BJ (cell line): ENCODE measurements around the gene MRPS2. TPM values are rescaled to one million over a fixed set of nuclear protein-coding genes. Genes with fewer than 3 reads are reported as not detected.

Experiments
- CTCF ChIA-PET: fragments of 350-600 bp; formaldehyde crosslinking; extraction: SDS; loops from one replicate; lab custom pipeline; 2021; ENCODE audit warnings: antibody characterized with exemption, inconsistent platforms; lab: Yijun Ruan, JAX
- POLR2A ChIA-PET: fragments of 300-600 bp; sonication (Branson Sonifier 250); formaldehyde crosslinking; extraction: SDS; loops from one replicate; lab custom pipeline; 2021; ENCODE audit warnings: antibody characterized with exemption; lab: Charles Lee
- DNase-seq: peaks from one replicate; pipeline ENCODE4 v3.0.0-alpha.2; 2011; ENCODE audit warnings: low read depth
- H3K27me3 ChIP-seq: 2 replicates; pipeline ENCODE4 v1.6.0; 2011; ENCODE audit warnings: low read length; ENCODE audit not compliant: control insufficient read depth, insufficient read depth
- H3K36me3 ChIP-seq: 2 replicates; pipeline ENCODE4 v1.5.1; 2011; ENCODE audit warnings: low read length; ENCODE audit not compliant: control insufficient read depth, insufficient read depth
- H3K4me3 ChIP-seq: 2 replicates; pipeline ENCODE4 v1.5.1; 2011; ENCODE audit warnings: low read depth, mild to moderate bottlenecking, control low read depth, low read length
- polyA plus RNA-seq: library from polyadenylated mRNA; depleted of rRNA; stranded (reverse); fragments of >200 nt; gene quantifications from 2 replicates; pipeline ENCODE4 v1.2.3, GENCODE V29; 2011; rRNA removed
- TF ChIP-seq, protein P1 (sequence below): IDR thresholded peaks from 2 replicates; pipeline ENCODE4 v1.5.1; 2011; ENCODE audit warnings: low read depth, mild to moderate bottlenecking, control low read depth, inconsistent platforms, low read length, moderate library complexity; ENCODE audit not compliant: insufficient read depth

The MRPS2 gene
- polyA plus RNA-seq, 1 experiment, result 102 TPM

DNA sequence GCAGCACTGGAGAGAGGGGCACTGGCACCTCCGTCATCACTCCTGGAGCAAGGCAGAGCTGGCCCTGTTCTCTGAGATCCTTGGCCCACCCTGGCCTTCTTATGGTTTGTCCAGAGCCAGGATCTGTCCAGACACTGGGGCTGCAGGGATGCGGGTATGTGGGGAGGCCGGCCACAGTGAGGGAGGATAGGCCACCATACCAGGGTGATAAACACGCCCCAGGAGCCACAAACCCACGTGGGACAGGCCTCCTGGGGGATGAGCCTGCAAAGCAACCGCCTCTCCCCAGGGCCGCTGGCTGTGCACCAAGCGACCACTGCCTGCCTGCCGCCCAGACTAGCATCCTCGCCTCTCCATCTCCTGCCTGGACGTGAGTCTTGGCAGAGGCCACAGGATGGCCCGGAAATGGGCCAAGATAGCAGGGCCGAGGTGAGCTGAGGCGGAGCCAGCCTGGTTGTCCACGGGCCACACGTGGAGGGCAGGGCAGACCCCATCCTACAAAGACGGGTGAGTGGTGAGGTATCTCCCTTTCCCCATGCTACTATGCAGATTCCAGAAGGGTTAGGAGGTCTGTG is 49.9 kb downstream of the MRPS2 start:
- Histone ChIP-seq H3K27me3 (no peaks in the 10 kb centered on the region), H3K36me3 (no peaks in the 10 kb centered on the region), H3K4me3 (no peak overlapping the region)
- ChIA-PET POLR2A (no interaction called here), CTCF (no interaction called here)
- no peak for DNase-seq
- TF ChIP-seq, protein P1, sequence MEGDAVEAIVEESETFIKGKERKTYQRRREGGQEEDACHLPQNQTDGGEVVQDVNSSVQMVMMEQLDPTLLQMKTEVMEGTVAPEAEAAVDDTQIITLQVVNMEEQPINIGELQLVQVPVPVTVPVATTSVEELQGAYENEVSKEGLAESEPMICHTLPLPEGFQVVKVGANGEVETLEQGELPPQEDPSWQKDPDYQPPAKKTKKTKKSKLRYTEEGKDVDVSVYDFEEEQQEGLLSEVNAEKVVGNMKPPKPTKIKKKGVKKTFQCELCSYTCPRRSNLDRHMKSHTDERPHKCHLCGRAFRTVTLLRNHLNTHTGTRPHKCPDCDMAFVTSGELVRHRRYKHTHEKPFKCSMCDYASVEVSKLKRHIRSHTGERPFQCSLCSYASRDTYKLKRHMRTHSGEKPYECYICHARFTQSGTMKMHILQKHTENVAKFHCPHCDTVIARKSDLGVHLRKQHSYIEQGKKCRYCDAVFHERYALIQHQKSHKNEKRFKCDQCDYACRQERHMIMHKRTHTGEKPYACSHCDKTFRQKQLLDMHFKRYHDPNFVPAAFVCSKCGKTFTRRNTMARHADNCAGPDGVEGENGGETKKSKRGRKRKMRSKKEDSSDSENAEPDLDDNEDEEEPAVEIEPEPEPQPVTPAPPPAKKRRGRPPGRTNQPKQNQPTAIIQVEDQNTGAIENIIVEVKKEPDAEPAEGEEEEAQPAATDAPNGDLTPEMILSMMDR, result no peak

DNA sequence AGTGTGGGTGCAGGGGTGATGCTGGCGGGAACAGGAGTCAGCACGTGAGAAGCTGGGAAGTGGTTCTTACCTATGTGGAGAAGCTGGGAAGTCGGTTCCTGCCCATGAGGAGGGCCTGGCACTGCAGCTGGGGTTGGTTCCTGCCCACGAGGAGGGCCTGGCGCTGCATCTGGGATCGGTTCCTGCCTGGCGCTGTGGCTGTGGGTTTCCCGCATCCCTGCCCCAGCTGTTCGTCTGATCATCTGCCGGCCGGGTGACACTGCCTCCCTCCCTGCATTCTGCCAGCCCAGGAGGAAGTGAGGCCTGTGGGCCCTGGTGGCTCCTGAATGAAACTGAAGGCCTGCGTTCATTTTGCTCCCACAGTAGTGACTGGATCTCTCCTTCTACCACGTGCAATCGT is 50.5 kb downstream of the MRPS2 start:
- H3K4me3 ChIP-seq, result no peak overlapping the region
- CTCF ChIA-PET, result no interaction called here
- no peaks in the 10 kb centered on the region for H3K27me3 ChIP-seq
- no peak for DNase-seq
- TF ChIP-seq, protein P1, result no peak
- no peaks in the 10 kb centered on the region for H3K36me3 ChIP-seq
- POLR2A ChIA-PET, result no interaction called here

DNA sequence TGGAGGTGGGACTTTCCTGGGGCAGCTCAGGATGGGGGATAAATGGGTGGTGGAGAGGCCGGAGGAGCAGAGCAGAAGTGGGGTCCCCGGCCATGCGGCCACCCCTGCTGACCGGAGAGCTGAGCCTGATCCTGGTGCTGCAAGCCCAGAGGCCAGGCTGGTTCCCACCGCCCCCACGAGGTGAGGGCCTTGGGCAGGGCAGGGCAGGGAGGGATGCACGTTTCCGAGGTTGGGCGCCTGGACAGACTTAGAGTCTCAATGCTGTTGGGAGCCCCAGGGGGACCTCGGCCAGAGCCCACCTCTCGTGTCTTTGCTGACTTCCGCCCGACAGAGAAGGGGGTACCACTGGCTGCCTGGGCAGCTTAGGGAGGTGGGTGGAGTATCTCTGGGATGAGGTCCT is 51.0 kb downstream of the MRPS2 start:
- Histone ChIP-seq H3K36me3 (no peaks in the 10 kb centered on the region), H3K27me3 (no peaks in the 10 kb centered on the region), H3K4me3 (no peak overlapping the region)
- POLR2A ChIA-PET, result interaction anchor here (0.6 kb wide), 1 partner anchor 169 kb away, joined by 9 read pairs; no protein-coding TSS in a partner anchor
- DNase-seq, result no peak
- TF ChIP-seq, protein P1, result no peak
- CTCF ChIA-PET, result no interaction called here

DNA sequence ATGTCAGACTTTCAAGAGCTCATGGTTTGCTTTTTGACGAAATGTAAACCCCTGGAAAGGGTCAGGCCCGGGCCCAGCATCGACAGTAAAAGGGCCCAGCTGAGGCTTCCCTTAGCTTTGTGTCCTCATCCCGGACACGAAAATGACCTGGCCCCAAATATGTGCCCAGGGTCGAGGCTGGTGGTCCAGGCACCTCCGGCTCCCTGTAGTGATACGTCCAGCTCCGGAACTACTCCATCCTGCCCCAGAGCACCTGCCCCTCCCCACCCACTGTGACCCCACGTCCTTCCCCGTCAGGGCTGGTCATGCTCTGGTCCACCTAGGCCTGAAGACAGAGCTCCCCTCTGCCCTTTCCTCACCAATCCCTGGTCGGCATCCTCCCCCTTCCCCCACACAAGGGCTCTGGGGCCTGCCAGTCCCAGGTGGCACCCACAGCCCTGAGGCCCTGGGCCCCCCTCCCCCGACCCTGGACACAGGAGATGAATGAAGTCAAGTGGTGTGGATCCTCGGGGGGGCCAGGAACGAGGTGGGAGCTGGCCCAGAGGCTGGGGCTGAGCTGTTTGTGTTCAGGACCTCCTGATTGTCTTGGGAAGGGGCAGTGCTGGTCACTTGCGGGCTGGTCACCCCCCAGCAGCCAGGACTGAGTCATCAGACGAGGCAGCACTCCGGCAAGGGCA is 51.7 kb downstream of the MRPS2 start:
- POLR2A ChIA-PET, result interaction anchor here (0.6 kb wide), 1 partner anchor 168 kb away, joined by 9 read pairs; no protein-coding TSS in a partner anchor
- Histone ChIP-seq H3K4me3 (no peak overlapping the region), H3K27me3 (no peaks in the 10 kb centered on the region), H3K36me3 (no peaks in the 10 kb centered on the region)
- TF ChIP-seq, protein P1, result no peak
- CTCF ChIA-PET, result no interaction called here
- DNase-seq, result no peak

DNA sequence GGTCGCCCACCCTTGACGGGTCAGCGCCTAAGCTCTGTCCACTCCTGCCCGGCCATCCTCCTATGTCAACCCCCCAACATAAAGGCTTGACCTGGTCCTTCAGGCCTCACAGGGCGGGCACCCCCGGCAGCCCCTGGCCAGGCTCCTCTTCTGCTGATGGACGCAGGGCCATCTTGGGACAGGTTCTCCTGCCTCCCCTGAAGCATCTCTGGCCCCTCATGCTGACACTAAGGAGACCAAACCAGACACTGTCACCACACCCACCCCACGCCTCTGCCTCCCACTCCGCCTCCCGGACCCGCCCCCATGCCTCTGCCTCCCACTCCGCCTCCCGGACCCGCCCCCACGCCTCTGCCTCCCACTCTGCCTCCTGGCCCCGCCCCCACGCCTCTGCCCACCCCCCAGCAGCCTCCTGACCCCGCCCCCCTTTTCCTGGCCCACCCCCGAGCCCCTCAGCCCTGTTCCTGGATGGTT is 52.3 kb downstream of the MRPS2 start:
- no peaks in the 10 kb centered on the region for H3K27me3 ChIP-seq
- DNase-seq, result no peak
- no peak overlapping the region for H3K4me3 ChIP-seq
- TF ChIP-seq, protein P1, result no peak
- ChIA-PET CTCF (no interaction called here), POLR2A (no interaction called here)
- no peaks in the 10 kb centered on the region for H3K36me3 ChIP-seq

Other genes starting within 250 kb of the MRPS2 start
- 4.4 and 6.0 TPM in 2 replicates for gene PPP1R26, start 20.9 kb upstream of the MRPS2 start, polyA plus RNA-seq
- gene LCN1, start 20.8 kb downstream of the MRPS2 start, polyA plus RNA-seq, result not detected in 2 replicates
- gene OBP2A, start 45.4 kb downstream of the MRPS2 start, polyA plus RNA-seq, result not detected in 2 replicates
- not detected in 2 replicates for gene PAEP, start 61.1 kb downstream of the MRPS2 start, polyA plus RNA-seq
- gene GLT6D1, start 138.9 kb downstream of the MRPS2 start, polyA plus RNA-seq, result not detected in 2 replicates
- gene LCN9, start 162.6 kb downstream of the MRPS2 start, polyA plus RNA-seq, result not detected in 2 replicates
- not detected in 2 replicates for gene SOHLH1, start 198.8 kb downstream of the MRPS2 start, polyA plus RNA-seq
- gene KCNT1, start 201.5 kb downstream of the MRPS2 start, polyA plus RNA-seq, result not detected in 2 replicates